ENCODE data around the gene GABRR3.

DNA sequence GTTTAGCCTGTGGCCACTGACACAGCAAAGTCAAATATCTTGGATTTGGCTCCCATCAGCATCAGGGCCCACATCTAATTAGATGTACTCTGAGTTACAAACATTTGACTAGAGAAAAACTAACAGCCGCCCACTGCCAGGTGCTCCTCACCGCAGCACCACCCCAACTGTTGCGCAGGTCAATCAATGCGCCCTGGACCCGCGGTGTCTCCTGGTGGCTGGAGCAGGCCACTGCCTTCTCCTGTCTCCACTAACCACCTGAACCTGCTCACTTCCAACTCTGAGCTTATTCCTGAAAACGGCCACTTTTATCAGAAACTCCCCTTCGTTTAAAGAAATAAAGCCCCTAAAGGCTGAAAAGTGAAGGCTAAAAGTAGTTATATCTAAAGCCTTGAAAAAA lies 67.1 kb downstream of the GABRR3 start:
- TF ChIP-seq POLR2A (IDR thresholded peaks at IDR 0.05) (no peak), CTCF (IDR thresholded peaks at IDR 0.05 in 4 of 5, conservative IDR thresholded peaks at IDR 0.05 in 1 of 5) (no peak)

Measured in gastrocnemius medialis (tissue), 4 donors.